Mucosa of rectum (tissue), 2 donors: Measurements from ENCODE around the gene CALHM3.

Experiments used
- H3K27ac ChIP-seq, 2 donors: one replicate each; pipeline ENCODE4 v1.7.0; 2013; ENCODE audit warnings: inconsistent platforms in 2 of 2, low read depth in 2 of 2, low read length in 2 of 2
- H3K27me3 ChIP-seq, 2 donors: one replicate each; pipeline ENCODE4 v1.7.0; 2013; ENCODE audit warnings: low read length in 2 of 2; ENCODE audit not compliant: control insufficient read depth in 2 of 2, insufficient read depth in 2 of 2
- H3K36me3 ChIP-seq, 2 donors: one replicate each; pipeline ENCODE4 v1.7.0; 2013; ENCODE audit warnings: low read length in 2 of 2; ENCODE audit not compliant: control insufficient read depth in 2 of 2, insufficient read depth in 2 of 2
- H3K4me1 ChIP-seq, 2 donors: one replicate each; pipeline ENCODE4 v1.7.0; 2013; ENCODE audit warnings: low read length in 2 of 2, mild to moderate bottlenecking in 1 of 2; ENCODE audit not compliant: control insufficient read depth in 2 of 2, insufficient read depth in 2 of 2
- H3K4me3 ChIP-seq, 2 donors: one replicate each; pipeline ENCODE4 v1.7.0; 2013; ENCODE audit warnings: low read length in 2 of 2
- H3K9ac ChIP-seq, 2 donors: one replicate each; pipeline ENCODE4 v1.7.0; 2013; ENCODE audit warnings: low read length in 2 of 2, low read depth in 1 of 2, mild to moderate bottlenecking in 1 of 2
- H3K9me3 ChIP-seq, 2 donors: one replicate each; pipeline ENCODE4 v1.7.0; 2013; ENCODE audit warnings: low read length in 2 of 2; ENCODE audit not compliant: control insufficient read depth in 2 of 2
- donor health status: healthy.
- donor health status: Normal muscosa, but diverticular disease.

Gene CALHM3

GRCh38 chr10:103458720-103459119 lies 20.3 kb downstream of the CALHM3 start, which contains the start of gene CALHM1:
CALHM1 (minus strand) TSS chr10:103458900; CDS start chr10:103458751, 149 bp downstream.
- no peaks in the 10 kb centered on the region for H3K36me3 ChIP-seq
- H3K27ac ChIP-seq: no peak within 1 kb of the TSS
- no peak within 1 kb of the TSS for H3K9ac ChIP-seq
- H3K27me3 ChIP-seq: no peaks in the 10 kb centered on the region
- no peak within 1 kb of the TSS for H3K4me3 ChIP-seq
- H3K9me3 ChIP-seq: no peaks in the 10 kb centered on the region
- no peaks in the 10 kb centered on the region for H3K4me1 ChIP-seq

- no peaks in the 10 kb centered on the region for H3K27me3 ChIP-seq
- no peaks in the 10 kb centered on the region for H3K9me3 ChIP-seq
- H3K4me1 ChIP-seq: no peaks in the 10 kb centered on the region
- no peak overlapping the region for H3K4me3 ChIP-seq
- no peaks in the 10 kb centered on the region for H3K36me3 ChIP-seq
- no peak overlapping the region for H3K27ac ChIP-seq
- H3K9ac ChIP-seq: no peak overlapping the region
Measured at GRCh38 chr10:103457896-103458583, 21.0 kb downstream of the CALHM3 start.

GRCh38 chr10:103457176-103457712 lies 21.8 kb downstream of the CALHM3 start:
- no peaks in the 10 kb centered on the region for H3K9me3 ChIP-seq
- H3K27me3 ChIP-seq: no peaks in the 10 kb centered on the region
- peaks cover 3% of the 10 kb centered on the region in 2 donors for H3K4me1 ChIP-seq
- no peaks in the 10 kb centered on the region for H3K36me3 ChIP-seq
- H3K4me3 ChIP-seq: no peak overlapping the region
- H3K9ac ChIP-seq: no peak overlapping the region
- no peak overlapping the region for H3K27ac ChIP-seq

- H3K4me3 ChIP-seq: no peak overlapping the region
Measured at GRCh38 chr10:103456074-103456660, 22.9 kb downstream of the CALHM3 start.

GRCh38 chr10:103455235-103455634 lies 23.8 kb downstream of the CALHM3 start:
- H3K4me3 ChIP-seq: no peak overlapping the region
- peaks cover 4 to 7% of the 10 kb centered on the region in 2 donors for H3K4me1 ChIP-seq
- no peaks in the 10 kb centered on the region for H3K36me3 ChIP-seq
- peaks cover 0 to 3% of the 10 kb centered on the region in 2 donors for H3K27me3 ChIP-seq
- no peaks in the 10 kb centered on the region for H3K9me3 ChIP-seq
- no peak overlapping the region for H3K27ac ChIP-seq
- H3K9ac ChIP-seq: no peak overlapping the region

More at GRCh38 chr10:103456074-103456660, 22.9 kb downstream of the CALHM3 start:
- no peaks in the 10 kb centered on the region for H3K9me3 ChIP-seq
- H3K9ac ChIP-seq: no peak overlapping the region
- H3K36me3 ChIP-seq: no peaks in the 10 kb centered on the region
- no peak overlapping the region for H3K27ac ChIP-seq
- no peaks in the 10 kb centered on the region for H3K27me3 ChIP-seq
- peaks cover 3 to 4% of the 10 kb centered on the region in 2 donors for H3K4me1 ChIP-seq

GRCh38 chr10:103454026-103454425 lies 25.0 kb downstream of the CALHM3 start:
- H3K27me3 ChIP-seq: peaks cover 0 to 3% of the 10 kb centered on the region in 2 donors
- H3K27ac ChIP-seq: no peak overlapping the region
- no peak overlapping the region for H3K4me3 ChIP-seq
- peaks cover 15 to 19% of the 10 kb centered on the region in 2 donors for H3K4me1 ChIP-seq
- H3K9ac ChIP-seq: no peak overlapping the region
- H3K36me3 ChIP-seq: peaks cover 3 to 4% of the 10 kb centered on the region in 2 donors
- H3K9me3 ChIP-seq: no peaks in the 10 kb centered on the region

GRCh38 chr10:103452506-103453230 lies 26.4 kb downstream of the CALHM3 start:
- Histone ChIP-seq H3K9ac (peak overlapping the region in 1 of 2 donors; percentile 70), H3K4me3 (peak overlapping the region; percentile 66 to 80), H3K27ac (peak overlapping the region; percentile 82), H3K4me1 (peaks cover 17 to 24% of the 10 kb centered on the region in 2 donors), H3K9me3 (no peaks in the 10 kb centered on the region), H3K27me3 (peaks cover 0 to 3% of the 10 kb centered on the region in 2 donors), H3K36me3 (peaks cover 6 to 10% of the 10 kb centered on the region in 2 donors)

- H3K36me3 ChIP-seq: peaks cover 12 to 17% of the 10 kb centered on the region in 2 donors
- peak within 1 kb of the TSS; percentile 66 to 80 for H3K4me3 ChIP-seq
- peaks cover 0 to 3% of the 10 kb centered on the region in 2 donors for H3K27me3 ChIP-seq
- H3K4me1 ChIP-seq: peaks cover 17 to 28% of the 10 kb centered on the region in 2 donors
- H3K9me3 ChIP-seq: no peaks in the 10 kb centered on the region
- H3K9ac ChIP-seq: peak within 1 kb of the TSS; percentile 61 to 70
- peak within 1 kb of the TSS; percentile 82 for H3K27ac ChIP-seq
Measured at GRCh38 chr10:103451831-103452505, 27.1 kb downstream of the CALHM3 start, which contains the start of gene CALHM2. CALHM2 (minus strand) TSS chr10:103452370; CDS start chr10:103449941, 2,429 bp downstream.

GRCh38 chr10:103451091-103451813 lies 27.8 kb downstream of the CALHM3 start:
- Histone ChIP-seq H3K4me1 (peaks cover 17 to 28% of the 10 kb centered on the region in 2 donors), H3K9me3 (no peaks in the 10 kb centered on the region), H3K9ac (peak overlapping the region; percentile 61 to 70), H3K27ac (peak overlapping the region; percentile 82), H3K27me3 (peaks cover 0 to 3% of the 10 kb centered on the region in 2 donors), H3K4me3 (peak overlapping the region; percentile 66 to 80), H3K36me3 (peaks cover 12 to 20% of the 10 kb centered on the region in 2 donors)
